Astrocyte of the cerebellum (primary cell): ENCODE results near the gene MID1.

Source experiments
- DNase-seq: peaks from one replicate; pipeline ENCODE4 v3.0.0-alpha.2; 2011; ENCODE audit warnings: low read depth
- H3K4me3 ChIP-seq: 2 replicates; pipeline ENCODE4 v1.5.1; 2011; ENCODE audit warnings: mild to moderate bottlenecking, low read depth, low read length, moderate library complexity
- CTCF ChIP-seq: IDR thresholded peaks from 2 replicates; pipeline ENCODE4 v1.5.1; 2012; ENCODE audit warnings: low read length, low read depth, moderate library complexity, mild to moderate bottlenecking; ENCODE audit errors: missing control alignments
- in situ Hi-C: cut with HindIII; loops from 2 replicates; pipeline ENCODE4 v1.10.0; 2017; ENCODE audit warnings: low sequenced_read_pairs

MID1 gene

GRCh38 chrX:10576186-10576585 lies 44.2 kb downstream of the MID1 start:
- no peak for DNase-seq
- no peak for TF ChIP-seq CTCF
- in situ Hi-C loops = no loop called here
- H3K4me3 ChIP-seq = no peak overlapping the region

GRCh38 chrX:10574663-10575062 lies 45.7 kb downstream of the MID1 start:
- no peak overlapping the region for H3K4me3 ChIP-seq
- in situ Hi-C loops = no loop called here
- DNase-seq = no peak
- TF ChIP-seq CTCF = no peak

GRCh38 chrX:10571260-10571659 lies 49.1 kb downstream of the MID1 start:
- in situ Hi-C loops = no loop called here
- no peak for DNase-seq
- no peak overlapping the region for H3K4me3 ChIP-seq
- TF ChIP-seq CTCF = no peak

GRCh38 chrX:10570601-10571000 lies 49.8 kb downstream of the MID1 start:
- in situ Hi-C loops = no loop called here
- H3K4me3 ChIP-seq = no peak overlapping the region
- TF ChIP-seq CTCF = no peak
- DNase-seq = no peak

GRCh38 chrX:10569946-10570345 lies 50.4 kb downstream of the MID1 start:
- TF ChIP-seq CTCF = no peak
- no peak for DNase-seq
- in situ Hi-C loops = no loop called here
- H3K4me3 ChIP-seq = no peak overlapping the region

GRCh38 chrX:10568428-10568827 lies 52.0 kb downstream of the MID1 start:
- H3K4me3 ChIP-seq = no peak overlapping the region
- DNase-seq = no peak
- TF ChIP-seq CTCF = no peak
- in situ Hi-C loops = no loop called here

GRCh38 chrX:10567136-10567535 lies 53.2 kb downstream of the MID1 start:
- H3K4me3 ChIP-seq = no peak overlapping the region
- no peak for DNase-seq
- no peak for TF ChIP-seq CTCF
- in situ Hi-C loops = no loop called here
